GM23338 (cell line): ENCODE data around the gene ZNF524. TPM values are rescaled to one million over a fixed set of nuclear protein-coding genes. Genes with fewer than 3 reads are reported as not detected.

Source experiments
- ATAC-seq: fragments of 200-7000 bp; cut with Tn5 transposase; 3 replicates; pipeline ENCODE4 v1.9.1; 2020
- DNase-seq: peaks from one replicate; pipeline ENCODE4 v3.0.0-alpha.2; 2015; ENCODE audit warnings: low spot score
- H2AFZ ChIP-seq: fragments of 200-600 bp; sonication (generic); 2 replicates; pipeline ENCODE4 v1.8.0; 2016; ENCODE audit warnings: antibody characterized with exemption, mild to moderate bottlenecking, moderate library complexity
- H3F3A ChIP-seq: fragments of 200-600 bp; sonication (generic); replicated peaks from 2 replicates; pipeline ENCODE4 v1.8.0; 2017; ENCODE audit warnings: antibody characterized with exemption, mixed run types, low read depth
- H3K27ac ChIP-seq: fragments of 200-600 bp; sonication (generic); 2 replicates; pipeline ENCODE4 v1.6.1; 2016; ENCODE audit warnings: low read depth
- H3K27me3 ChIP-seq: fragments of 200-600 bp; sonication (generic); 2 replicates; pipeline ENCODE4 v1.8.0; 2016; ENCODE audit warnings: mild to moderate bottlenecking, mixed run types, moderate library complexity; ENCODE audit not compliant: insufficient read depth
- H3K36me3 ChIP-seq: fragments of 200-600 bp; sonication (generic); 2 replicates; pipeline ENCODE4 v1.8.0; 2016; ENCODE audit warnings: mild to moderate bottlenecking; ENCODE audit not compliant: insufficient read depth
- H3K4me1 ChIP-seq: fragments of 200-600 bp; sonication (generic); 2 replicates; pipeline ENCODE4 v1.8.0; 2016; ENCODE audit warnings: mild to moderate bottlenecking, moderate library complexity; ENCODE audit not compliant: insufficient read depth
- H3K4me2 ChIP-seq: fragments of 200-600 bp; sonication (generic); 2 replicates; pipeline ENCODE4 v1.7.1; 2017; ENCODE audit warnings: mixed run types
- H3K4me3 ChIP-seq: fragments of 200-600 bp; sonication (generic); 2 replicates; pipeline ENCODE4 v1.6.1; 2016; ENCODE audit warnings: mixed run types
- H3K79me2 ChIP-seq: fragments of 200-600 bp; sonication (generic); replicated peaks from 2 replicates; pipeline ENCODE4 v1.8.0; 2017; ENCODE audit warnings: mild to moderate bottlenecking; ENCODE audit not compliant: insufficient read depth
- H3K9me2 ChIP-seq: fragments of 200-600 bp; sonication (generic); 2 replicates; pipeline ENCODE4 v1.8.0; 2017; ENCODE audit not compliant: insufficient read depth
- H4K20me1 ChIP-seq: fragments of 200-600 bp; sonication (generic); replicated peaks from 2 replicates; pipeline ENCODE4 v1.8.0; 2017; ENCODE audit warnings: mild to moderate bottlenecking; ENCODE audit not compliant: insufficient read depth
- H3K27ac Mint-ChIP-seq: 2 replicates; pipeline ENCODE4 v1.8.0; 2020; ENCODE audit warnings: inconsistent platforms, mild to moderate bottlenecking, moderate library complexity, mixed read lengths
- H3K27me3 Mint-ChIP-seq: 3 replicates; pipeline ENCODE4 v1.8.0; 2022; ENCODE audit warnings: low read depth, mild to moderate bottlenecking, moderate library complexity, mixed read lengths, inconsistent platforms; ENCODE audit not compliant: insufficient read depth, poor library complexity
- H3K36me3 Mint-ChIP-seq: 3 replicates; pipeline ENCODE4 v1.8.0; 2021; ENCODE audit warnings: low read depth, mild to moderate bottlenecking, inconsistent platforms, moderate library complexity, mixed read lengths
- H3K4me1 Mint-ChIP-seq: 3 replicates; pipeline ENCODE4 v1.8.0; 2020; ENCODE audit warnings: mild to moderate bottlenecking, inconsistent platforms, mixed read lengths
- H3K4me3 Mint-ChIP-seq: 3 replicates; pipeline ENCODE4 v1.8.0; 2021; ENCODE audit warnings: moderate library complexity, mild to moderate bottlenecking, inconsistent platforms, mixed read lengths
- H3K9me3 Mint-ChIP-seq: 3 replicates; pipeline ENCODE4 v1.8.0; 2020; ENCODE audit warnings: moderate library complexity, mild to moderate bottlenecking, inconsistent platforms, mixed read lengths
- CREB1 ChIP-seq: fragments of 250-450 bp; sonication (Bioruptor Pico); IDR thresholded peaks from 2 replicates; pipeline ENCODE4 v1.5.0; 2020; ENCODE audit warnings: low read depth, mild to moderate bottlenecking, moderate library complexity
- EZH2 ChIP-seq: fragments of 200-600 bp; sonication (generic); IDR thresholded peaks from one replicate; pipeline ENCODE4 v1.8.0; 2017; ENCODE audit warnings: antibody characterized with exemption, mild to moderate bottlenecking, low read depth; ENCODE audit not compliant: unreplicated experiment
- EZH2phosphoT487 ChIP-seq: fragments of 200-600 bp; sonication (generic); IDR thresholded peaks from one replicate; pipeline ENCODE4 v1.8.1; 2018; ENCODE audit warnings: antibody characterized with exemption; ENCODE audit not compliant: unreplicated experiment
- JUNB ChIP-seq: IDR thresholded peaks from one replicate; pipeline ENCODE4 v1.6.1; 2016; ENCODE audit warnings: antibody characterized with exemption; ENCODE audit not compliant: unreplicated experiment
- NANOG ChIP-seq: IDR thresholded peaks from 2 replicates; pipeline ENCODE4 v1.6.1; 2016; ENCODE audit warnings: antibody characterized with exemption, borderline replicate concordance
- POLR2AphosphoS5 ChIP-seq: IDR thresholded peaks from 2 replicates; pipeline ENCODE4 v1.6.1; 2016; ENCODE audit warnings: antibody characterized with exemption, low read depth
- STAT1 ChIP-seq: IDR thresholded peaks from one replicate; pipeline ENCODE4 v1.6.1; 2016; ENCODE audit warnings: antibody characterized with exemption; ENCODE audit not compliant: unreplicated experiment
- ZNF114 ChIP-seq: fragments of 250-450 bp; sonication (Bioruptor Pico); IDR thresholded peaks from 2 replicates; pipeline ENCODE4 v1.5.0; 2020; ENCODE audit warnings: mild to moderate bottlenecking, moderate library complexity
- ZNF331 ChIP-seq: fragments of 250-450 bp; sonication (Bioruptor Pico); IDR thresholded peaks from 2 replicates; pipeline ENCODE4 v1.5.0; 2020; ENCODE audit warnings: low read depth, mild to moderate bottlenecking, moderate library complexity
- polyA plus RNA-seq: library from polyadenylated mRNA; unstranded; fragments of >200 nt; fragmentation: Nextera tagmentation; extraction: Ambion mirVana; gene quantifications from 2 replicates; pipeline ENCODE4 v1.2.1, GENCODE V29; 2016
- total RNA-seq: library from RNA; depleted of rRNA; stranded (reverse); fragments of >200 nt; shearing (Covaris generic); gene quantifications from 2 replicates; pipeline ENCODE4 v1.2.3, GENCODE V29; 2014
- TF ChIP-seq, protein P1 (sequence below): IDR thresholded peaks from 2 replicates; pipeline ENCODE4 v1.6.1; 2016; ENCODE audit warnings: antibody characterized with exemption
- TF ChIP-seq, protein P2 (sequence below): IDR thresholded peaks from one replicate; pipeline ENCODE4 v1.6.1; 2018; ENCODE audit warnings: antibody characterized with exemption; ENCODE audit not compliant: unreplicated experiment
- TF ChIP-seq, protein P3 (sequence below): fragments of 250-450 bp; sonication (Bioruptor Pico); IDR thresholded peaks from 2 replicates; pipeline ENCODE4 v1.5.0; 2020; ENCODE audit warnings: mild to moderate bottlenecking, moderate library complexity
- TF ChIP-seq, protein P4 (sequence below), 2 experiments: fragments of 200-600 bp in 1 of 2; sonication (generic) in 1 of 2; conservative IDR thresholded peaks; 2 replicates each; pipeline versions ENCODE4 v1.5.1 to v1.6.1; 2016 to 2017; ENCODE audit warnings: antibody characterized with exemption in 2 of 2, low read depth in 2 of 2, mild to moderate bottlenecking in 2 of 2, moderate library complexity in 1 of 2

ZNF524 gene
- total and polyA plus RNA-seq, 2 experiments from 2014 or later, result 6.0 to 8.3 TPM

DNA sequence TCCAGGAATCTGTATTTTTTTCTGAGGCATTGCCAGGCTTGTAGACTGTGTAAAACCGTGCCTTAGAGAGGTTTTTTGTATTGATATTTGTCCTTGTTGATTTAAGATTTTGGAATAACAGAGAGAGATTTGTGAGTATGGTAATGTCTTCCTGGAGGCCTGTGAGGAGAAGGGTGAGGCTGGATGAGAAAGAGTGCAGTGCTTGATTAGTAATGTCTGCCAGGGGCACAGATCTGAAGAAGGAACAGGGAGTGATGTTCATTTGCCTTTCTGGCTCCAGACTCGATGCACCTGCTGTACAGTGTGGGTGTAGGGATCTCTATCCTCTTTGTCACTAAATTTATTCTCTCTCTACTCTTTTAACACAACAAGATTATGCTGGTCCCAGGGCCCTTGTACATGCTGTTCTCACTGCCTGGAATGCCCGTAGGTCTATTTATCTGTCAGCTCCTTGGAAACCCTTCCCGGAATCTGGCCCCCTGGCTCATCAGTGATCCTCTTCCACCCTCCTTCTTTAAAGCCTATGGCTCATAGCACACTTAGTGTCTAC is 5.0 kb upstream of the ZNF524 start:
- H3K27ac Mint-ChIP-seq, result no peak overlapping the region
- Histone ChIP-seq H3K79me2 (no peaks in the 10 kb centered on the region), H3K36me3 (0 out of 2 replicates have a peak, but pooled peaks cover 3% of the 10 kb centered on the region), H3K27ac (no peak overlapping the region), H3K4me3 (no peak overlapping the region), H3K9me2 (no peaks in the 10 kb centered on the region), H3K4me1 (peaks cover 10% of the 10 kb centered on the region), H3K27me3 (peaks cover 27% of the 10 kb centered on the region), H3K4me2 (no peak overlapping the region), H2AFZ (no peak overlapping the region), H4K20me1 (no peaks in the 10 kb centered on the region), H3F3A (peaks cover 29% of the 10 kb centered on the region)
- H3K4me1 Mint-ChIP-seq, result peaks cover 30% of the 10 kb centered on the region
- peaks cover 41% of the 10 kb centered on the region for H3K36me3 Mint-ChIP-seq
- no peaks in the 10 kb centered on the region; the same call in 1 of the 3 replicates for H3K9me3 Mint-ChIP-seq
- H3K27me3 Mint-ChIP-seq, result peaks cover 18% of the 10 kb centered on the region
- TF ChIP-seq, protein P1, sequence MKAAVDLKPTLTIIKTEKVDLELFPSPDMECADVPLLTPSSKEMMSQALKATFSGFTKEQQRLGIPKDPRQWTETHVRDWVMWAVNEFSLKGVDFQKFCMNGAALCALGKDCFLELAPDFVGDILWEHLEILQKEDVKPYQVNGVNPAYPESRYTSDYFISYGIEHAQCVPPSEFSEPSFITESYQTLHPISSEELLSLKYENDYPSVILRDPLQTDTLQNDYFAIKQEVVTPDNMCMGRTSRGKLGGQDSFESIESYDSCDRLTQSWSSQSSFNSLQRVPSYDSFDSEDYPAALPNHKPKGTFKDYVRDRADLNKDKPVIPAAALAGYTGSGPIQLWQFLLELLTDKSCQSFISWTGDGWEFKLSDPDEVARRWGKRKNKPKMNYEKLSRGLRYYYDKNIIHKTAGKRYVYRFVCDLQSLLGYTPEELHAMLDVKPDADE, result no peak
- TF ChIP-seq EZH2phosphoT487 (no peak), EZH2 (no peak), POLR2AphosphoS5 (no peak), ZNF331 (CRISPR knock-in tag) (no peak), ZNF114 (CRISPR knock-in tag) (no peak), STAT1 (no peak), NANOG (no peak), JUNB (no peak), CREB1 (CRISPR knock-in tag) (no peak)
- TF ChIP-seq, protein P2, sequence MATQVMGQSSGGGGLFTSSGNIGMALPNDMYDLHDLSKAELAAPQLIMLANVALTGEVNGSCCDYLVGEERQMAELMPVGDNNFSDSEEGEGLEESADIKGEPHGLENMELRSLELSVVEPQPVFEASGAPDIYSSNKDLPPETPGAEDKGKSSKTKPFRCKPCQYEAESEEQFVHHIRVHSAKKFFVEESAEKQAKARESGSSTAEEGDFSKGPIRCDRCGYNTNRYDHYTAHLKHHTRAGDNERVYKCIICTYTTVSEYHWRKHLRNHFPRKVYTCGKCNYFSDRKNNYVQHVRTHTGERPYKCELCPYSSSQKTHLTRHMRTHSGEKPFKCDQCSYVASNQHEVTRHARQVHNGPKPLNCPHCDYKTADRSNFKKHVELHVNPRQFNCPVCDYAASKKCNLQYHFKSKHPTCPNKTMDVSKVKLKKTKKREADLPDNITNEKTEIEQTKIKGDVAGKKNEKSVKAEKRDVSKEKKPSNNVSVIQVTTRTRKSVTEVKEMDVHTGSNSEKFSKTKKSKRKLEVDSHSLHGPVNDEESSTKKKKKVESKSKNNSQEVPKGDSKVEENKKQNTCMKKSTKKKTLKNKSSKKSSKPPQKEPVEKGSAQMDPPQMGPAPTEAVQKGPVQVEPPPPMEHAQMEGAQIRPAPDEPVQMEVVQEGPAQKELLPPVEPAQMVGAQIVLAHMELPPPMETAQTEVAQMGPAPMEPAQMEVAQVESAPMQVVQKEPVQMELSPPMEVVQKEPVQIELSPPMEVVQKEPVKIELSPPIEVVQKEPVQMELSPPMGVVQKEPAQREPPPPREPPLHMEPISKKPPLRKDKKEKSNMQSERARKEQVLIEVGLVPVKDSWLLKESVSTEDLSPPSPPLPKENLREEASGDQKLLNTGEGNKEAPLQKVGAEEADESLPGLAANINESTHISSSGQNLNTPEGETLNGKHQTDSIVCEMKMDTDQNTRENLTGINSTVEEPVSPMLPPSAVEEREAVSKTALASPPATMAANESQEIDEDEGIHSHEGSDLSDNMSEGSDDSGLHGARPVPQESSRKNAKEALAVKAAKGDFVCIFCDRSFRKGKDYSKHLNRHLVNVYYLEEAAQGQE, result no peak
- TF ChIP-seq, protein P3, sequence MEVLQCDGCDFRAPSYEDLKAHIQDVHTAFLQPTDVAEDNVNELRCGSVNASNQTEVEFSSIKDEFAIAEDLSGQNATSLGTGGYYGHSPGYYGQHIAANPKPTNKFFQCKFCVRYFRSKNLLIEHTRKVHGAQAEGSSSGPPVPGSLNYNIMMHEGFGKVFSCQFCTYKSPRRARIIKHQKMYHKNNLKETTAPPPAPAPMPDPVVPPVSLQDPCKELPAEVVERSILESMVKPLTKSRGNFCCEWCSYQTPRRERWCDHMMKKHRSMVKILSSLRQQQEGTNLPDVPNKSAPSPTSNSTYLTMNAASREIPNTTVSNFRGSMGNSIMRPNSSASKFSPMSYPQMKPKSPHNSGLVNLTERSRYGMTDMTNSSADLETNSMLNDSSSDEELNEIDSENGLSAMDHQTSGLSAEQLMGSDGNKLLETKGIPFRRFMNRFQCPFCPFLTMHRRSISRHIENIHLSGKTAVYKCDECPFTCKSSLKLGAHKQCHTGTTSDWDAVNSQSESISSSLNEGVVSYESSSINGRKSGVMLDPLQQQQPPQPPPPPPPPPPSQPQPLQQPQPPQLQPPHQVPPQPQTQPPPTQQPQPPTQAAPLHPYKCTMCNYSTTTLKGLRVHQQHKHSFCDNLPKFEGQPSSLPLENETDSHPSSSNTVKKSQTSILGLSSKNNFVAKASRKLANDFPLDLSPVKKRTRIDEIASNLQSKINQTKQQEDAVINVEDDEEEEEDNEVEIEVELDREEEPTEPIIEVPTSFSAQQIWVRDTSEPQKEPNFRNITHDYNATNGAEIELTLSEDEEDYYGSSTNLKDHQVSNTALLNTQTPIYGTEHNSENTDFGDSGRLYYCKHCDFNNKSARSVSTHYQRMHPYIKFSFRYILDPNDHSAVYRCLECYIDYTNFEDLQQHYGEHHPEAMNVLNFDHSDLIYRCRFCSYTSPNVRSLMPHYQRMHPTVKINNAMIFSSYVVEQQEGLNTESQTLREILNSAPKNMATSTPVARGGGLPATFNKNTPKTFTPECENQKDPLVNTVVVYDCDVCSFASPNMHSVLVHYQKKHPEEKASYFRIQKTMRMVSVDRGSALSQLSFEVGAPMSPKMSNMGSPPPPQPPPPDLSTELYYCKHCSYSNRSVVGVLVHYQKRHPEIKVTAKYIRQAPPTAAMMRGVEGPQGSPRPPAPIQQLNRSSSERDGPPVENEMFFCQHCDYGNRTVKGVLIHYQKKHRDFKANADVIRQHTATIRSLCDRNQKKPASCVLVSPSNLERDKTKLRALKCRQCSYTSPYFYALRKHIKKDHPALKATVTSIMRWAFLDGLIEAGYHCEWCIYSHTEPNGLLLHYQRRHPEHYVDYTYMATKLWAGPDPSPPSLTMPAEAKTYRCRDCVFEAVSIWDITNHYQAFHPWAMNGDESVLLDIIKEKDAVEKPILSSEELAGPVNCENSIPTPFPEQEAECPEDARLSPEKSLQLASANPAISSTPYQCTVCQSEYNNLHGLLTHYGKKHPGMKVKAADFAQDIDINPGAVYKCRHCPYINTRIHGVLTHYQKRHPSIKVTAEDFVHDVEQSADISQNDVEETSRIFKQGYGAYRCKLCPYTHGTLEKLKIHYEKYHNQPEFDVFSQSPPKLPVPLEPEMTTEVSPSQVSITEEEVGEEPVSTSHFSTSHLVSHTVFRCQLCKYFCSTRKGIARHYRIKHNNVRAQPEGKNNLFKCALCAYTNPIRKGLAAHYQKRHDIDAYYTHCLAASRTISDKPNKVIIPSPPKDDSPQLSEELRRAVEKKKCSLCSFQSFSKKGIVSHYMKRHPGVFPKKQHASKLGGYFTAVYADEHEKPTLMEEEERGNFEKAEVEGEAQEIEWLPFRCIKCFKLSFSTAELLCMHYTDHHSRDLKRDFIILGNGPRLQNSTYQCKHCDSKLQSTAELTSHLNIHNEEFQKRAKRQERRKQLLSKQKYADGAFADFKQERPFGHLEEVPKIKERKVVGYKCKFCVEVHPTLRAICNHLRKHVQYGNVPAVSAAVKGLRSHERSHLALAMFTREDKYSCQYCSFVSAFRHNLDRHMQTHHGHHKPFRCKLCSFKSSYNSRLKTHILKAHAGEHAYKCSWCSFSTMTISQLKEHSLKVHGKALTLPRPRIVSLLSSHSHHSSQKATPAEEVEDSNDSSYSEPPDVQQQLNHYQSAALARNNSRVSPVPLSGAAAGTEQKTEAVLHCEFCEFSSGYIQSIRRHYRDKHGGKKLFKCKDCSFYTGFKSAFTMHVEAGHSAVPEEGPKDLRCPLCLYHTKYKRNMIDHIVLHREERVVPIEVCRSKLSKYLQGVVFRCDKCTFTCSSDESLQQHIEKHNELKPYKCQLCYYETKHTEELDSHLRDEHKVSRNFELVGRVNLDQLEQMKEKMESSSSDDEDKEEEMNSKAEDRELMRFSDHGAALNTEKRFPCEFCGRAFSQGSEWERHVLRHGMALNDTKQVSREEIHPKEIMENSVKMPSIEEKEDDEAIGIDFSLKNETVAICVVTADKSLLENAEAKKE (CRISPR knock-in tag), result no peak
- TF ChIP-seq, protein P4, sequence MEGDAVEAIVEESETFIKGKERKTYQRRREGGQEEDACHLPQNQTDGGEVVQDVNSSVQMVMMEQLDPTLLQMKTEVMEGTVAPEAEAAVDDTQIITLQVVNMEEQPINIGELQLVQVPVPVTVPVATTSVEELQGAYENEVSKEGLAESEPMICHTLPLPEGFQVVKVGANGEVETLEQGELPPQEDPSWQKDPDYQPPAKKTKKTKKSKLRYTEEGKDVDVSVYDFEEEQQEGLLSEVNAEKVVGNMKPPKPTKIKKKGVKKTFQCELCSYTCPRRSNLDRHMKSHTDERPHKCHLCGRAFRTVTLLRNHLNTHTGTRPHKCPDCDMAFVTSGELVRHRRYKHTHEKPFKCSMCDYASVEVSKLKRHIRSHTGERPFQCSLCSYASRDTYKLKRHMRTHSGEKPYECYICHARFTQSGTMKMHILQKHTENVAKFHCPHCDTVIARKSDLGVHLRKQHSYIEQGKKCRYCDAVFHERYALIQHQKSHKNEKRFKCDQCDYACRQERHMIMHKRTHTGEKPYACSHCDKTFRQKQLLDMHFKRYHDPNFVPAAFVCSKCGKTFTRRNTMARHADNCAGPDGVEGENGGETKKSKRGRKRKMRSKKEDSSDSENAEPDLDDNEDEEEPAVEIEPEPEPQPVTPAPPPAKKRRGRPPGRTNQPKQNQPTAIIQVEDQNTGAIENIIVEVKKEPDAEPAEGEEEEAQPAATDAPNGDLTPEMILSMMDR (conservative IDR thresholded peaks at IDR 0.05; ENCODE audit: low read depth in 2 of 2), result no peak
- ATAC-seq (no peak), DNase-seq (no peak)
- H3K4me3 Mint-ChIP-seq, result no peak overlapping the region; the same call in 2 of the 3 replicates
